Mesodermal cell (in vitro differentiated cells): ENCODE measurements around the gene DDX28.
"Not testable (repeated sequence)": the region's sequence is repeated elsewhere in the genome, so short reads cannot be mapped to it uniquely, and the experiment has no call there.

Experiments used
- H3K27ac ChIP-seq: 2 replicates; pipeline ENCODE4 v1.7.0; 2013; ENCODE audit warnings: mild to moderate bottlenecking, low read depth, low read length, moderate library complexity; ENCODE audit not compliant: severe bottlenecking
- H3K36me3 ChIP-seq: 2 replicates; pipeline ENCODE4 v1.7.1; 2013; ENCODE audit warnings: mild to moderate bottlenecking, low read length, moderate library complexity; ENCODE audit not compliant: control insufficient read depth, insufficient read depth
- H3K4me1 ChIP-seq: one replicate; pipeline ENCODE4 v1.7.1; 2013; ENCODE audit warnings: mild to moderate bottlenecking, low read length; ENCODE audit not compliant: insufficient read depth, control insufficient read depth, poor library complexity, severe bottlenecking
- H3K4me3 ChIP-seq: 2 replicates; pipeline ENCODE4 v1.7.0; 2013; ENCODE audit warnings: low read length, control low read depth, mild to moderate bottlenecking; ENCODE audit not compliant: insufficient read depth, poor library complexity, severe bottlenecking; ENCODE audit errors: extremely low read depth
- H3K9me3 ChIP-seq: 2 replicates; pipeline ENCODE4 v1.7.1; 2013; ENCODE audit warnings: mild to moderate bottlenecking, low read length, moderate library complexity; ENCODE audit not compliant: control insufficient read depth
- WGBS, 2 experiments: methylation state at CpG; one replicate each; pipeline ENCODE4 v1.1.5; 2013; ENCODE audit warnings: missing lambda C conversion rate in 2 of 2; ENCODE audit not compliant: insufficient coverage in 2 of 2; 5-methylcytosine and 5-hydroxymethylcytosine counted together

Gene DDX28

DNA sequence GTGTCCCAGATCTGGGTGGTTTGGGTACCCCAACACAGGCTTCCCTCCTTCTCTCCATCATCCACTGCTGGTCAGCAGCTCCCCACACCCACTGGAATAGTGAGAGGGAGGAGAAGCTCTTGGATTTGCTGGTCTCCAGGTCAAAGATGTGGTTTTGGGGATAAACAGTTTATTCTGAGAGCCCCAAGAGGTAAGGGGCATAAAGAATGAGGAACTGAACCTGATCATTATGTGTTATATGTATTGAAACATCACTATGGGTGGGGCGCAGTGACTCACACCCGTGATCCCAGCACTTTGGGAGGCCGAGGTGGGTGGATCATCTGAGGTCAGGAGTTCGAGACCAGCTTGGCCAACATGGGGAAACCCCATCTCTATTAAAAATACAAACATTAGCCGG lies 27.6 kb downstream of the DDX28 start:
- Histone ChIP-seq H3K4me3 (no peak overlapping the region), H3K36me3 (no peaks in the 10 kb centered on the region), H3K9me3 (no peaks in the 10 kb centered on the region), H3K27ac (no peak overlapping the region), H3K4me1 (peaks cover 3% of the 10 kb centered on the region)
- 88% methylated on average over 3 of the region's 5 CpGs; no CpG with 5 or more reads in 1 of the 2 experiments for WGBS, 2 experiments

DNA sequence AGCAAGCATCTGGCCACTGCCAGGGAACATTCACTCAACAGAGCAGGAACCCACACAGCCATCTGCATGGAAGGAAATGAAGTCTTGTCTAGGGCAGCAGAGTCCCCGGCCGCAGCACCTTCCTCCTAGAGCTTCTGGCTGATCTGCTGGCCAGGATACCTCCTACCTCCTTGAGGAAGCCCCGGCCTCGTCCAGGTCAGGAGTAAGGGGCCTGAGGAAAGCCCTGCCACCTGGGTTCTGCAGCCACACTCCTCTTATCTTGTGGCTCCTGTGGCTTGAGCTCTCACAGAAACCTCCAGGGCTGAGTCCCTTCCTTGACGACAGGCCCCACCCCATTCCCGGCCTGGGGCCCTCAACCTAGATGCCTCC lies 29.0 kb downstream of the DDX28 start:
- WGBS, 2 experiments: 100% methylated on average over 1 of the region's 6 CpGs; no CpG with 5 or more reads in 1 of the 2 experiments
- not testable (repeated sequence) for H3K4me3 ChIP-seq, H3K4me1 ChIP-seq, H3K27ac ChIP-seq, H3K36me3 ChIP-seq, H3K9me3 ChIP-seq

DNA sequence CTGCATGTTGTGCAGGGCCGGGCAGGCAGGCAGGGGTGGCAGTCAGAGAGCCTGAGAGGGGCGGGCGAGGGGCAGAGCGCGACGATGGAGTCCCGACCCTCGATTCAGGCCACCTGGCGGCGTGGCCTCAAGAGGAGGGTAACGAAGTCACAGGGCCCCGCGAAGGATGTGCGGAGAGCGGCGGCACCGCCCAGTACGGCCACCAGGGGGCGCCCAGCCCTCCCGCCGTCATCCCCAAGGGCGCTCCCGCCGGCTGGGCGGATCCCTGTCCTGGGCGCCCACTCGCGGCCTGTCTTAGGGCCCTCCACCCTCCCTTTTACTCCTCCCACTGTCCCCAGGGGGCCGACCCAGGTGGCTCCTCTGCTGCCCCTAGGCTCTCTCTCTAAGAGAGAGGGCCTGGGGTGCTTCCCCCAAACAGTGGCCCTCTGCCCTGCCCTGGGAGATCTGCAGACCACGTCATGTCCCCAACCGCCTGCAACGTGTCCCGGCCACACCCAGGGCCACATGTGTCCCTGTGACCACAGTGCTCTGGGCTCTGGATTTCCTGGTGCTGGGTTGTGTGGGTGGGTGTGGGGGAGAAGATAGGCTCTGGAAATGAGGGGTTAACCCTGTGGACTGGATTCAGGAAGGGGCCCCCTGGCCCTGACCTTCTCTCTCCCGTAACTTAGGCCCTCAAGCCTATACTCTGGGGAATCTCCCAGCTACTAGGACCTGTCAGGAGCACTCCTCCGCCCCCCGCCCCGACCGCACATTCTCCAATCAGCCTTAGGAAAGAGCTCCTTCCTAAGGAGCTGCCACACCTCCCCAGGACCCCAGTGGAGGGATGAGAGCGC lies 29.6 kb downstream of the DDX28 start:
- Histone ChIP-seq H3K36me3 (no peaks in the 10 kb centered on the region), H3K4me3 (no peak overlapping the region), H3K9me3 (no peaks in the 10 kb centered on the region), H3K27ac (no peak overlapping the region), H3K4me1 (no peaks in the 10 kb centered on the region)
- WGBS, 2 experiments: 17 to 29% methylated on average over 26 to 33 of the region's 39 CpGs

DNA sequence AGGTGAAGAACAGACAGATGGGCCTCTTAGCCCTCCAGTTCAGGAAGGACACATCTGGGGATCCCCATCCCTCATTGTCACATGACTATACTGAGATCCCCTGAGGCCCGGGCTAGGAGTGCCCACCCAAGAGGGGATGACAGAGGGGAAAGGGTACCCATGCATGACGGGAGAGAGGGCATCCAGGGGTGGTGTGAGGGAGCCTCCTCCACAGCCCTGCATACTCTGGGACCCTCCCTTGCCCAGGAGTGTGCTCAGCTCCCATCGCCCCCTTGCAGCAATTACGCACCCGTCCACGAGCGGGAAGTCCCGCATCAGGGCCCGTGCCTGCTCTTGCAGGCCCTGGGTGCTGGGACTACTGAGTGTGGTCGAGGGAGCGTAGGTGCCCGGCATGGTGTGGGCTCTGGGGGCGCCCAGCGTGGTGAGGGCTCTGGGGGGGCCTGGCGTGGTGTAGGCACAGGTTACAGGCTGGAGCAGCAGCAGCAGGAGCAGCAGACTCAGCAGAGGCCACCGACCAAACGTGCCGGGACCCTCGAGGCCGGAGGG lies 30.3 kb downstream of the DDX28 start:
- no peaks in the 10 kb centered on the region for H3K36me3 ChIP-seq
- no peak overlapping the region for H3K27ac ChIP-seq
- H3K9me3 ChIP-seq: no peaks in the 10 kb centered on the region
- H3K4me1 ChIP-seq: no peaks in the 10 kb centered on the region
- H3K4me3 ChIP-seq: no peak overlapping the region
- 80 to 90% methylated on average over 13 to 15 of the region's 20 CpGs for WGBS, 2 experiments

DNA sequence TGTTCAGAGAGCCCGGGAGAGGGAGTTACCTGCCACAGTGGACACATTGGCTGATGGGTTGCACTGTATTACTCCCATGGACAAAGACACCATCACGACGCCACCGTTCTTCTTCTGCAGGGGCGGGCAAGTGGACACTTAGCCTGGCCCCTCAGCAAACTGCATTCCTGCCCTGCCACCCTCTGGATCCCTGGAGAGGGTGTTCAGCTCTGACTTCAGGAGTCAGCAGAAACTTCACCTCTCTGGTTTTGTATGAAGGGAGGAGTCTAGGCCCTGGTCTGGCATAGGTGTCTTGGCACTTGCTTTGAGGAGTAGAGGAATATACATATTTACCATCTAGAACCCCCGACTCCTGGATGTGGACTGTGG lies 33.0 kb downstream of the DDX28 start:
- 94 to 96% methylated on average over 4 to 5 of the region's 6 CpGs for WGBS, 2 experiments
- no peaks in the 10 kb centered on the region for H3K9me3 ChIP-seq
- H3K27ac ChIP-seq: no peak overlapping the region
- H3K4me1 ChIP-seq: no peaks in the 10 kb centered on the region
- no peak overlapping the region for H3K4me3 ChIP-seq
- no peaks in the 10 kb centered on the region for H3K36me3 ChIP-seq

DNA sequence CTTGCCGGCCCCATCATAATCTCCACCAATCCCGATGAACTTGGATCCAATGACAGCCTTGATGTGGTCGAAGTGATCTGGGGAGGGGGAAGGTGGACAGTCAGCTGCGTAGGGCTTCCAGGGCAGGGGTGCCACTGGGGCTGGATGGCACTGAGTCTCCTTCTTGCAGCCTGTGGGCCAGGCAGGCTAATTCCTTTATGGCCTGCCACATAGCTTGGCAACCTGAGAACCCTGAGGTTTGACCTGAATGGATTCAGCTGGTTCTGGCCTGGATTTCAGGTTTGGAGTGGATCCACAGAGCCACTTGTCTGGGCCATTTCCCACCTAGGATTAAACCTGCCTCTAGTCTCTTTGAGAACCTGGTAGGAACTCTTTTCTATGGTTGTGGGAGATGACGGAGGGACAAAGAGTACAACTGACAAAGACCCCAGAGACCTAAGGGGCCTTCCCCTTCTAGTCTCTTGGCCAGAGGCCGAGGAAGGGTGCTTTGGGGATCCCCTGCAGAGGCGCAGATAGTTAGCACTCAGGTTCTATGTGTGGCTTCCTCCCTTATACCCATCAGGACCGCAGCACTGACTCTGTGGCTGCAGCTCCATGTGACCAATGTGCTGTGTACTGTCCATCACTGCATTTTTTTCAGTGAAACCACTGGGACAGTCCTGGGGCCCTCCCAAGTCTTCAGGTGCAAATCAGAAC lies 33.6 kb downstream of the DDX28 start:
- Histone ChIP-seq H3K4me1 (no peaks in the 10 kb centered on the region), H3K36me3 (no peaks in the 10 kb centered on the region), H3K4me3 (no peak overlapping the region), H3K9me3 (no peaks in the 10 kb centered on the region), H3K27ac (no peak overlapping the region)
- WGBS, 2 experiments: 75 to 85% methylated on average over 5 to 8 of the region's 8 CpGs

DNA sequence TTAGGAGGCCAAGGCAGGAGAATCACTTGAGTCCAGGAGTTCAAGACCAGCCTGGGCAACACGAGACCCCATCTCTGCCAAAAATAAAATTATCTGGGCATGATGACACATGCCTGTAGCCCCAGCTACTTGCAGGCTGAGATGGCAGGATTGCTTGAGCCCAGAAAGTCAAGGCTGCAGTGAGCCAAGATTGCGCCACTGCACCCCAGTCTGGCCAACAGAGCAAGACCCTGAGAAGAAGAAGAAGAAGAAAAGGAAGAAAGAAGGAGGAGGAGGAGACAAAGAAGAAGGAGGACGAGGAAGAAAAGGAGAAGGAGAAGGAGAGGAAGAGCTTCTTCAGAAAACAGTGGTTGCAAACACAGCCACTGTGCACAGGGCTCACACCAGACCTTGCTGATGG lies 34.4 kb downstream of the DDX28 start:
- 82 to 85% methylated on average over 3 of the region's 3 CpGs for WGBS, 2 experiments

DNA sequence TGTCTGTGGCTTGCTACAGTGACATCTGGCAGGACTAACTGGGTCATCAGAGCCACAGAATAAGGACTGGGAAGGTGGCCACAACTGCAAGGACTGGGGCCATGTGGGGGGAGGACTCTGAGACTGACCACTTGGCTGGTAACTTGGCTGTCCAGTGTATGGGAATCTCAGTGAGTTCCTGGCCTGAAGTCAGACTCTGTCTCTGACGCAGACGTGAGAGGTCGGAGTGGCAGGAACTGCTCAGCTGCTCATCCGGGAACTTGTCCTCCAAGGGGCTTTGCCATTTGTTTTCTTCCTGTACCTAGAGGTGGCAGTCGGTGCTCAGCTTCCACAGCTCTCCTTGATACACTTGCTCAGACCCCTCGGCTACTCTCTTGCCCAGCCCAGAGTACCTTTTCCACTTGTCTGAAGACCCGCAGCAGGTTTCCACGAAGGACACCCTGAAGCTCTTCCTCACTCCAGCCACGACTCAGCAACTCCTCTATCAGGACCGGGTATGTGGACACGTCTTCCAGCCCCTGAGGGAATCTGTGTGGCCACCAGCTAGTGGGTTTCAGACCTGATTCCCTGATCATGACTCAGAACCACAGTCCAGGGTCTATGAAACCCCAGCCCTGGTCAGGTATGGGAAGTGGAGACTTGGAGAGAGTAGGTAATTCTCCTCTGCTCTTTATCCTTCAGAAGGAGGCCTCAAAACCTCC lies 35.4 kb downstream of the DDX28 start:
- Histone ChIP-seq H3K4me3 (no peak overlapping the region), H3K9me3 (no peaks in the 10 kb centered on the region), H3K36me3 (no peaks in the 10 kb centered on the region), H3K4me1 (no peaks in the 10 kb centered on the region), H3K27ac (no peak overlapping the region)
- WGBS, 2 experiments: 91 to 95% methylated on average over 11 of the region's 11 CpGs

More for the DNA sequence above, 34.4 kb downstream of the DDX28 start:
- Histone ChIP-seq H3K36me3 (no peaks in the 10 kb centered on the region), H3K4me1 (no peaks in the 10 kb centered on the region), H3K4me3 (no peak overlapping the region), H3K27ac (no peak overlapping the region), H3K9me3 (no peaks in the 10 kb centered on the region)

DNA sequence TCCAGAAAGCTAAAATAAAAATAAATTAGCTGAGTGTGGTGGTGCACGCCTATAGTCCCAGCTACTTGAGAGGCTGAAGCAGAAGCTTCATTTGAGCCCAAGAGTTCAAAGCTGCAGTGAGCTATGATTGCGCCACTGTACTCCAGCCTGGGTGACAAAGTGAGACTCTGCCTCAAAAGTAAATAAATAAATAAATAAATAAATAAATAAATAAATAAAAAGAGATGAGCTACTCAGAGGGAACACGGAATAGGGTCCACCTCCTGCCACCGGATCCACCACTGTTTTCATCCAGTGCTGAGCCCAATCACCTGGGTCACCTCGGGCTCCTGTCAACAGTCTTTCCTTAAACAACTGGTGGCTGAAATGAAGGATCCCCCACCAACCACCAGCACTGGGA lies 36.1 kb downstream of the DDX28 start:
- H3K9me3 ChIP-seq: no peaks in the 10 kb centered on the region
- H3K4me1 ChIP-seq: no peaks in the 10 kb centered on the region
- H3K36me3 ChIP-seq: no peaks in the 10 kb centered on the region
- no peak overlapping the region for H3K4me3 ChIP-seq
- no peak overlapping the region for H3K27ac ChIP-seq
- WGBS, 2 experiments: 95 to 97% methylated on average over 4 of the region's 5 CpGs

DNA sequence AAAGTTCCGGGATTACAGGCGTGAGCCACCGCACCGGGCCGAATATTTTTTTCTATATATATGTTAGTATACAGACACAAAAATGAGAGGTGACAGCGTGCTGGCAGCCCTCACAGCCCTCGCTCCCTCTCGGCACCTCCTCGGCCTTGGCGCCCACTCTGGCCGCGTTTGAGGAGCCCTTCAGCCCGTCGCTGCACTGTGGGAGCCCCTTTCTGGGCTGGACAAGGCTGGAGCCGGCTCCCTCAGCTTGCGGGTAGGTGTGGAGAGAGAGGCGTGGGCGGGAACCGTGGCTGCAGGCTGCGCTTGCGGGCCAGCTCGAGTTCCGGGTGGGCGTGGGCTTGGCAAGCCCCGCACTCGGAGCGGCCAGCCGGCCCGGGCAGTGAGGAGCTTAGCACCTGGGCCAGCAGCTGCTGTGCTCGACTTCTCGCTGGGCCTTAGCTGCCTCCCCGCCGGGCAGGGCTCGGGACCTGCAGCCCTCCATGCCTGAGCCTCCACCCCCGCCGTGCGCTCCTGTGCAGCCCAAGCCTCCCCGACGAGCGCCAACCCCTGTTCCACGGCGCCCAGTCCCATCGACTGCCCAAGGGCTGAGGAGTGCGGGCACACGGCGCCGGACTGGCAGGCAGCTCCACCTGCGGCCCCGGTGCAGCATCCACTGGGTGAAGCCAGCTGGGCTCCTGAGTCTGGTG lies 40.9 kb downstream of the DDX28 start:
- WGBS, 2 experiments: 95 to 96% methylated on average over 38 to 42 of the region's 49 CpGs
- Histone ChIP-seq H3K27ac (no peak overlapping the region), H3K9me3 (no peaks in the 10 kb centered on the region), H3K4me3 (no peak overlapping the region), H3K4me1 (no peaks in the 10 kb centered on the region), H3K36me3 (no peaks in the 10 kb centered on the region)
